Measurements from ENCODE around the gene RFTN1.

The RFTN1 gene

GRCh38 chr3:16359331-16359730 is 154.2 kb downstream of the RFTN1 start:
- no peak overlapping the region for H3K4me3 ChIP-seq (ENCODE audit: low read depth, low read length)
- TF ChIP-seq CTCF (IDR thresholded peaks at IDR 0.05; ENCODE audit: low read depth, low read length) = no peak

- no peak for TF ChIP-seq CTCF (IDR thresholded peaks at IDR 0.05; ENCODE audit: low read depth, low read length)
- no peak overlapping the region for H3K4me3 ChIP-seq (ENCODE audit: low read depth, low read length)
Measured at GRCh38 chr3:16358336-16358735, 155.2 kb downstream of the RFTN1 start.

DNA sequence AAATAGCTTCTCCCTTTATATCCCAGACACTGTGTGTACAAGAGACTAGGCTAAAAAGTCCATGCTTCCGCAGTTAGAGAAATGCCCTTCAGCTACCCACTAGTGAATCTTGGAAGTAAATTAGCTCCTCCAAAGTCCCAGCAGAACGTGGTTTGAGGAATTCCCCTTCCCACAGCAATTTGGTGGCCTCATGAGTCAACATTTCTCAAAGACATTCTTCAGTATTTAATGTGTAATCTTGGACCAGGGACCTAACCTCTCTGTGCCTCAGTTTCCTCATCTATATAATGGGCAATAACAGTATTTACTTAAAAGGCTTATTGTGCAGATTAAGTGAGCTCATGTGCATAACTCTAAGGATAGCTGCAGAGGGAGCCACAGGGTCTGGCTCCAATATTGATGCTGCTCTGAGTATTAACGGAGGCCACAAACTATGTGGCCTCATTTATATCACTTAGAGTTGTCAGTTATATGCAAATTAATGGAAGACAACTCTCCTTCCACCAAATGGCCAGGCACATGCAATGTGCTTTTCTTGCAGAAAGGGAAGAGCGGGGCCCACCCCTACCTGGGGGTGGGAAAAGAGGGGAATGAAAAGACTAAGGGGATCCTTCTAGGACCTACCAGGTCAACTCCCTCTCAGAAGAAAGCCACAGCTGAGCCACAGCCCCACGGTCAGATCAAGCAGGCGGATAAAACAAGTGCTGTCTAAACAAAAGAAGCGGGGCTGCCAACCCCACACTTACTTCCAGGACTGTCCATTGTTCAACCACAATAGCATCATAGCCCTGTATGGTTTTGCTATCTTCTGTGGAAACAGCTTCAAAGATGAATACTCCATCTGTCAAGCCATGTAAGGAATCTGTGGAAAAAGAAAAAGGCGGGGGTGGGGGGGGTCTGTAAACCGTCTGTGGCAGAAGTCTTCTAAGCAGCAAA is 156.0 kb downstream of the RFTN1 start:
- H3K4me3 ChIP-seq (ENCODE audit: low read depth, low read length) = no peak overlapping the region
- no peak for TF ChIP-seq CTCF (IDR thresholded peaks at IDR 0.05; ENCODE audit: low read depth, low read length)

GRCh38 chr3:16355828-16356227 is 157.7 kb downstream of the RFTN1 start:
- no peak for TF ChIP-seq CTCF (IDR thresholded peaks at IDR 0.05; ENCODE audit: low read depth, low read length)
- H3K4me3 ChIP-seq (ENCODE audit: low read depth, low read length) = no peak overlapping the region

DNA sequence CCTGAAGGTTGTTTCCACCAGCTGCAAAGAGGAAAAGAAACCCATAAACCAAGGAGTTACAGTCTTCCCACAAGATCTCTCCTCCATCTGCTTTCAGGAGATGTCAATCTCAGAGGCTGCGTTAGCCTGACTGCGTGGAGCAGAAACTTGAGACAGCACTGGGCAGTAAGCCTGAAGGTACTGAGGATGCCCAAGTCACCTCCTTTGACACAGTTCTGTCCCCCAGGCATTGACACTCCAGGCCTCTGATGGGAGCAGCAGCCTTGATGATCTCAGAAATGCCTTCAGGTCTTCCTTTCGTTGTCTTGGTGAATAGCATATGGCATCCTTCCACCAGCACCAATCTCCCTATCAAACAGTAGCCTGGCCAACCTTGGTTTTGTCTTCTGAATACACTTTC is 159.2 kb downstream of the RFTN1 start:
- H3K4me3 ChIP-seq (ENCODE audit: low read depth, low read length) = no peak overlapping the region
- no peak for TF ChIP-seq CTCF (IDR thresholded peaks at IDR 0.05; ENCODE audit: low read depth, low read length)

GRCh38 chr3:16352428-16352827 is 161.1 kb downstream of the RFTN1 start:
- no peak for TF ChIP-seq CTCF (IDR thresholded peaks at IDR 0.05; ENCODE audit: low read depth, low read length)
- H3K4me3 ChIP-seq (ENCODE audit: low read depth, low read length) = no peak overlapping the region

DNA sequence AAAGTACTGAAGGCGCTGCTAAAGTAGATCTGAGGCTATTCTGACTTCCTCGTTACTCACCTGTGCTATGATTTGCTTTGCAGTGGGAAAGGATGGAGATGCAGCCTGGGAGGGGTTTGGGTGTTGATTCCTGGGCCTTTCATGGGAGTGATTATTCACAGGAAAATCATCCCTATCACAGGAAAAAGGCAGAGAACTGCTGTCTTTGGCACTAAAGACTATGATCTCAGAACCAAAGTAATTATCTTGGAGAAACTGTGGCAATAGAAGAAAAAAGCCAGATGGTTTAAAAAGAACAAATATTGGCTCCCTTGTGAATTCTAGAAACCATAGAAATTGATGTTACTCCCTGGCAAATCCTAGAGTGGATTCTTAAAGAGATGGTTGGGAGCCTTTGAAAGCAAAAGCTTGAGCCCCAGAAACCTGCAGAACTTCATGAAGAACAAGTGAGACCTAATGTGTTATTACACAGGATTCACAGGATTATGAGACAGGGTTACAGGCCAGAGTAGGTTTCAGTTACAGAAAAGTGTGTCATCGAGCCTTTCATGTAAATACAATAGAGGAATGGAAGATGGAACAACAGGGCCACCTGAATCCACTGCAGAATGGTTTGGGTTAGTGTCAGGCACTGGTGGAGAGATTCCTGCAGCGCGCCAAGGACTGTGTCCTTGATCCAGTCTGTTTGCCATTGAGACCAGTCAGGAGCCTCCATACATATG is 162.7 kb downstream of the RFTN1 start:
- no peak overlapping the region for H3K4me3 ChIP-seq (ENCODE audit: low read depth, low read length)
- TF ChIP-seq CTCF (IDR thresholded peaks at IDR 0.05; ENCODE audit: low read depth, low read length) = no peak

Data from WI38 (cell line).